Spleen (tissue), 11 donors: ENCODE results near the gene TPM2. TPM values are rescaled to one million over a fixed set of nuclear protein-coding genes. Genes with fewer than 3 reads are reported as not detected.

ENCODE experiments used
- DNase-seq: peaks from one replicate; pipeline ENCODE4 v3.0.0-alpha.2; 2020
- H3K27ac ChIP-seq, 8 donors: fragments of 200-600 bp; sonication (generic) in 7 of 8; 1 replicate in 4 of 8; 2 replicates in 4 of 8; pipeline versions ENCODE4 v1.5.0 to v1.8.0; 2016 to 2021; ENCODE audit warnings: inconsistent platforms in 4 of 8, mild to moderate bottlenecking in 4 of 8, moderate library complexity in 1 of 8
- H3K27me3 ChIP-seq, 7 donors: fragments of 200-600 bp; sonication (generic) in 6 of 7; replicated peaks in 1 of 7; 1 replicate in 4 of 7; 2 replicates in 3 of 7; pipeline versions ENCODE4 v1.5.0 to v1.8.0; 2016 to 2021; ENCODE audit warnings: inconsistent platforms in 3 of 7, mild to moderate bottlenecking in 1 of 7
- H3K36me3 ChIP-seq, 6 donors: fragments of 200-600 bp; sonication (generic) in 5 of 6; 1 replicate in 4 of 6; 2 replicates in 2 of 6; pipeline versions ENCODE4 v1.5.0 to v1.8.0; 2016 to 2021; ENCODE audit warnings: inconsistent platforms in 2 of 6
- H3K4me1 ChIP-seq, 6 donors: fragments of 200-600 bp; sonication (generic) in 5 of 6; 1 replicate in 3 of 6; 2 replicates in 3 of 6; pipeline versions ENCODE4 v1.5.0 to v1.8.0; 2016 to 2021; ENCODE audit warnings: inconsistent platforms in 3 of 6
- H3K4me3 ChIP-seq, 8 donors: fragments of 200-600 bp; sonication (generic) in 7 of 8; 1 replicate in 4 of 8; 2 replicates in 4 of 8; pipeline versions ENCODE4 v1.5.0 to v1.8.0; 2016 to 2021; ENCODE audit warnings: inconsistent platforms in 4 of 8, mild to moderate bottlenecking in 4 of 8, moderate library complexity in 2 of 8
- H3K9me3 ChIP-seq, 8 donors: fragments of 200-600 bp; sonication (generic) in 7 of 8; 1 replicate in 4 of 8; 2 replicates in 4 of 8; pipeline versions ENCODE4 v1.5.0 to v1.8.0; 2016 to 2021; ENCODE audit warnings: inconsistent platforms in 4 of 8
- POLR2A ChIP-seq, 3 donors: fragments of 450-650 bp; IDR thresholded peaks; one replicate each; pipeline ENCODE4 v1.5.1; 2017; ENCODE audit warnings: antibody characterized with exemption in 3 of 3, mild to moderate bottlenecking in 1 of 3
- POLR2AphosphoS5 ChIP-seq, 3 donors: sonication (generic); formaldehyde crosslinking; IDR thresholded peaks; one replicate each; pipeline ENCODE4 v1.5.1; 2017; ENCODE audit warnings: antibody characterized with exemption in 3 of 3
- WGBS, 5 donors: extraction: QIAGEN DNeasy Blood & Tissue Kit in 3 of 5; methylation state at CpG; one replicate each; pipeline versions ENCODE4 v1.1.5 to v1.1.7; 2013 to 2018; 5-methylcytosine and 5-hydroxymethylcytosine counted together
- intact Hi-C: fragments of 100-400 bp; cut with DNase I; formaldehyde crosslinking; loops from one replicate; pipeline ENCODE4 v1.15.0; 2023; ENCODE audit warnings: low total_unique reads
- polyA plus RNA-seq, 3 donors: library from polyadenylated mRNA; stranded (reverse); fragments of 200-250 nt; gene quantifications; one replicate each; pipeline ENCODE4 v1.2.1, GENCODE V29; 2013
- total RNA-seq, 7 donors: library from RNA; depleted of rRNA in 3 of 7; stranded (reverse); fragments of >200 nt in 3 of 7; fragmentation: NEBNext Ultra II Directional in 4 of 7; extraction: Animal tissue kit (Norgen Biotek cat#: 25700) in 4 of 7; gene quantifications; one replicate each; pipeline versions ENCODE4 v1.1.0 to v1.2.1, GENCODE V29; 2016 to 2021
- TF ChIP-seq, protein P1 (sequence below), 11 experiments: fragments of 200-600 bp in 7 of 11; fragments of 450-650 bp in 4 of 11; sonication (generic) in 4 of 11; IDR thresholded peaks in 8 of 11; conservative IDR thresholded peaks in 3 of 11; 1 replicate in 7 of 11; 2 replicates in 4 of 11; pipeline versions ENCODE4 v1.4.0 to v1.8.0; 2016 to 2021; ENCODE audit warnings: antibody characterized with exemption in 11 of 11, inconsistent platforms in 4 of 11, mild to moderate bottlenecking in 1 of 11
- donor health status: healthy with polysubstance abuse.
- donor health status: DM: no; HTN: no; CAD: no; lungs with moderate emphysema.
- donor health status: DM: no; HTN: no; CAD: no.
- donor health status: Bipolar disorder and iron deficiency.
- donor health status: healthy.
- donor health status: DM: no; HTN: no; CAD: no.
- donor health status: DM: yes; HTN: yes; CAD: no.

The TPM2 gene
- total and polyA plus RNA-seq, 10 donors, result 43.1 to 237 (median 119) TPM

DNA sequence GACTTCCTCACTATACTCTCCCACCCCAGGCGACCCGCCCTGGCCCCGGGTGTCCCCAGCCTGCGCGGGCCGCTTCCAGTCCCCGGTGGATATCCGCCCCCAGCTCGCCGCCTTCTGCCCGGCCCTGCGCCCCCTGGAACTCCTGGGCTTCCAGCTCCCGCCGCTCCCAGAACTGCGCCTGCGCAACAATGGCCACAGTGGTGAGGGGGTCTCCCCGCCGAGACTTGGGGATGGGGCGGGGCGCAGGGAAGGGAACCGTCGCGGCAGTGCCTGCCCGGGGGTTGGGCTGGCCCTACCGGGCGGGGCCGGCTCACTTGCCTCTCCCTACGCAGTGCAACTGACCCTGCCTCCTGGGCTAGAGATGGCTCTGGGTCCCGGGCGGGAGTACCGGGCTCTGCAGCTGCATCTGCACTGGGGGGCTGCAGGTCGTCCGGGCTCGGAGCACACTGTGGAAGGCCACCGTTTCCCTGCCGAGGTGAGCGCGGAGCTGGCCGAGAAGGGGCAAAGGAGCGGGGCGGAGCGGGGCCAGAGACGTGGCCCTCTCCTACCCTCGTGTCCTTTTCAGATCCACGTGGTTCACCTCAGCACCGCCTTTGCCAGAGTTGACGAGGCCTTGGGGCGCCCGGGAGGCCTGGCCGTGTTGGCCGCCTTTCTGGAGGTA is 13.9 kb downstream of the TPM2 start:
- Histone ChIP-seq H3K36me3 (no peaks in the 10 kb centered on the region), H3K4me1 (peaks cover 0 to 24% (median 16%) of the 10 kb centered on the region in 6 donors), H3K9me3 (no peaks in the 10 kb centered on the region), H3K27ac (no peak overlapping the region), H3K4me3 (peak overlapping the region; percentile 31 to 72 (median 46)), H3K27me3 (peaks cover 0 to 17% (median 4%) of the 10 kb centered on the region in 7 donors)
- intact Hi-C loops, result no loop called here
- TF ChIP-seq POLR2A (IDR thresholded peaks at IDR 0.05) (no peak), POLR2AphosphoS5 (IDR thresholded peaks at IDR 0.05) (peak in 2 of 3 donors; percentile 32 to 50)
- TF ChIP-seq, protein P1, sequence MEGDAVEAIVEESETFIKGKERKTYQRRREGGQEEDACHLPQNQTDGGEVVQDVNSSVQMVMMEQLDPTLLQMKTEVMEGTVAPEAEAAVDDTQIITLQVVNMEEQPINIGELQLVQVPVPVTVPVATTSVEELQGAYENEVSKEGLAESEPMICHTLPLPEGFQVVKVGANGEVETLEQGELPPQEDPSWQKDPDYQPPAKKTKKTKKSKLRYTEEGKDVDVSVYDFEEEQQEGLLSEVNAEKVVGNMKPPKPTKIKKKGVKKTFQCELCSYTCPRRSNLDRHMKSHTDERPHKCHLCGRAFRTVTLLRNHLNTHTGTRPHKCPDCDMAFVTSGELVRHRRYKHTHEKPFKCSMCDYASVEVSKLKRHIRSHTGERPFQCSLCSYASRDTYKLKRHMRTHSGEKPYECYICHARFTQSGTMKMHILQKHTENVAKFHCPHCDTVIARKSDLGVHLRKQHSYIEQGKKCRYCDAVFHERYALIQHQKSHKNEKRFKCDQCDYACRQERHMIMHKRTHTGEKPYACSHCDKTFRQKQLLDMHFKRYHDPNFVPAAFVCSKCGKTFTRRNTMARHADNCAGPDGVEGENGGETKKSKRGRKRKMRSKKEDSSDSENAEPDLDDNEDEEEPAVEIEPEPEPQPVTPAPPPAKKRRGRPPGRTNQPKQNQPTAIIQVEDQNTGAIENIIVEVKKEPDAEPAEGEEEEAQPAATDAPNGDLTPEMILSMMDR (IDR thresholded peaks at IDR 0.05 in 8 of 11, conservative IDR thresholded peaks at IDR 0.05 in 3 of 11), result peak in 1 of 11 experiments; percentile 15
- DNase-seq, result peak; percentile 82
- 9 to 14% (median 10%) methylated on average over 22 to 51 of the region's 51 CpGs for WGBS, 5 donors

DNA sequence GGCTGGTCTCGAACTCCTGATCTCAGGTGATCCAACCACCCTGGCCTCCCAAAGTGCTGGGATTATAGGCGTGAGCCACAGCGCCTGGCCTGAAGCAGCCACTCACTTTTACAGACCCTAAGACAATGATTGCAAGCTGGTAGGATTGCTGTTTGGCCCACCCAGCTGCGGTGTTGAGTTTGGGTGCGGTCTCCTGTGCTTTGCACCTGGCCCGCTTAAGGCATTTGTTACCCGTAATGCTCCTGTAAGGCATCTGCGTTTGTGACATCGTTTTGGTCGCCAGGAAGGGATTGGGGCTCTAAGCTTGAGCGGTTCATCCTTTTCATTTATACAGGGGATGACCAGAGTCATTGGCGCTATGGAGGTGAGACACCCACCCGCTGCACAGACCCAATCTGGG is 14.5 kb downstream of the TPM2 start:
- peaks cover 0 to 17% (median 4%) of the 10 kb centered on the region in 7 donors for H3K27me3 ChIP-seq
- H3K9me3 ChIP-seq, result no peaks in the 10 kb centered on the region
- no peaks in the 10 kb centered on the region for H3K36me3 ChIP-seq
- no peak overlapping the region for H3K27ac ChIP-seq
- TF ChIP-seq, protein P1 (IDR thresholded peaks at IDR 0.05 in 8 of 11, conservative IDR thresholded peaks at IDR 0.05 in 3 of 11), result no peak
- TF ChIP-seq POLR2A (IDR thresholded peaks at IDR 0.05), result no peak
- WGBS, 5 donors, result 43 to 52% (median 51%) methylated on average over 11 to 13 of the region's 13 CpGs
- H3K4me3 ChIP-seq, result peak overlapping the region in 6 of 8 donors; percentile 31 to 72 (median 46)
- intact Hi-C loops, result no loop called here
- no peak for DNase-seq
- H3K4me1 ChIP-seq, result peaks cover 0 to 18% (median 14%) of the 10 kb centered on the region in 6 donors

DNA sequence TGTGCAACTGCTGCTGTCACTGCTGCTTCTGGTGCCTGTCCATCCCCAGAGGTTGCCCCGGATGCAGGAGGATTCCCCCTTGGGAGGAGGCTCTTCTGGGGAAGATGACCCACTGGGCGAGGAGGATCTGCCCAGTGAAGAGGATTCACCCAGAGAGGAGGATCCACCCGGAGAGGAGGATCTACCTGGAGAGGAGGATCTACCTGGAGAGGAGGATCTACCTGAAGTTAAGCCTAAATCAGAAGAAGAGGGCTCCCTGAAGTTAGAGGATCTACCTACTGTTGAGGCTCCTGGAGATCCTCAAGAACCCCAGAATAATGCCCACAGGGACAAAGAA is 15.7 kb downstream of the TPM2 start:
- Histone ChIP-seq H3K27me3 (peaks cover 0 to 17% (median 4%) of the 10 kb centered on the region in 7 donors), H3K27ac (no peak overlapping the region)
- WGBS, 5 donors, result 75 to 93% (median 89%) methylated on average over 3 of the region's 3 CpGs

More for the DNA sequence above, 15.7 kb downstream of the TPM2 start:
- intact Hi-C loops, result no loop called here
- H3K36me3 ChIP-seq, result no peaks in the 10 kb centered on the region
- H3K9me3 ChIP-seq, result no peaks in the 10 kb centered on the region
- no peak overlapping the region for H3K4me3 ChIP-seq
- no peak for DNase-seq
- H3K4me1 ChIP-seq, result peaks cover 0 to 18% (median 14%) of the 10 kb centered on the region in 6 donors
- TF ChIP-seq, protein P1 (IDR thresholded peaks at IDR 0.05 in 8 of 11, conservative IDR thresholded peaks at IDR 0.05 in 3 of 11), result no peak
